ENCODE measurements around the gene ABHD17A.
"Not testable (repeated sequence)": the region's sequence is repeated elsewhere in the genome, so short reads cannot be mapped to it uniquely, and the experiment has no call there.

ABHD17A gene

GRCh38 chr19:1881393-1882088 is 3.8 kb downstream of the ABHD17A start:
- not testable (repeated sequence) for DNase-seq (ENCODE audit: low read depth)

GRCh38 chr19:1880611-1881392 is 4.5 kb downstream of the ABHD17A start:
- no peak for DNase-seq (ENCODE audit: low read depth)

GRCh38 chr19:1879982-1880381 is 5.3 kb downstream of the ABHD17A start:
- not testable (repeated sequence) for DNase-seq (ENCODE audit: low read depth)

GRCh38 chr19:1878583-1878982 is 6.7 kb downstream of the ABHD17A start:
- DNase-seq (ENCODE audit: low read depth) = not testable (repeated sequence)

- not testable (repeated sequence) for DNase-seq (ENCODE audit: low read depth)
Measured at GRCh38 chr19:1877280-1877660, 8.0 kb downstream of the ABHD17A start.

GRCh38 chr19:1876496-1877279 is 8.6 kb downstream of the ABHD17A start:
- not testable (repeated sequence) for DNase-seq (ENCODE audit: low read depth)

GRCh38 chr19:1875646-1876495 is 9.4 kb downstream of the ABHD17A start:
- DNase-seq (ENCODE audit: low read depth) = peak; percentile 90

GRCh38 chr19:1875265-1875645 is 10.0 kb downstream of the ABHD17A start:
- not testable (repeated sequence) for DNase-seq (ENCODE audit: low read depth)

- no peak for DNase-seq (ENCODE audit: low read depth)
Measured at GRCh38 chr19:1874554-1875185, 10.6 kb downstream of the ABHD17A start.

- no peak for DNase-seq (ENCODE audit: low read depth)
Measured at GRCh38 chr19:1873524-1874473, 11.5 kb downstream of the ABHD17A start.

GRCh38 chr19:1872807-1873523 is 12.3 kb downstream of the ABHD17A start:
- DNase-seq (ENCODE audit: low read depth) = no peak

GRCh38 chr19:1871630-1872029 is 13.7 kb downstream of the ABHD17A start:
- no peak for DNase-seq (ENCODE audit: low read depth)

GRCh38 chr19:1871140-1871597 is 14.1 kb downstream of the ABHD17A start:
- DNase-seq (ENCODE audit: low read depth) = no peak

- no peak for DNase-seq (ENCODE audit: low read depth)
Measured at GRCh38 chr19:1868971-1869370, 16.3 kb downstream of the ABHD17A start.

- DNase-seq (ENCODE audit: low read depth) = no peak
Measured at GRCh38 chr19:1867349-1867724, 18.0 kb downstream of the ABHD17A start.

GRCh38 chr19:1866693-1867348 is 18.5 kb downstream of the ABHD17A start:
- DNase-seq (ENCODE audit: low read depth) = no peak

GRCh38 chr19:1865172-1866010 is 19.9 kb downstream of the ABHD17A start:
- DNase-seq (ENCODE audit: low read depth) = no peak
